ACC112 (cell line): ENCODE data around the gene TULP4.

Experiments
- H2AFZ ChIP-seq: fragments of 200-600 bp; sonication (generic); one replicate; pipeline ENCODE4 v1.6.0; 2017; ENCODE audit warnings: antibody characterized with exemption, low read length; ENCODE audit not compliant: unreplicated experiment
- H3K27ac ChIP-seq: fragments of 200-600 bp; sonication (generic); 2 replicates; pipeline ENCODE4 v1.5.1; 2014; ENCODE audit warnings: low read depth, mild to moderate bottlenecking, antibody characterized with exemption, low read length, moderate library complexity
- H3K27me3 ChIP-seq: fragments of 200-600 bp; sonication (generic); 2 replicates; pipeline ENCODE4 v1.6.1; 2014; ENCODE audit warnings: mild to moderate bottlenecking, antibody characterized with exemption, low read length, moderate library complexity, mixed read lengths; ENCODE audit not compliant: insufficient read depth
- H3K36me3 ChIP-seq: fragments of 200-600 bp; sonication (generic); 2 replicates; pipeline ENCODE4 v1.6.1; 2016; ENCODE audit warnings: mild to moderate bottlenecking, antibody characterized with exemption, low read length, moderate library complexity, mixed read lengths; ENCODE audit not compliant: insufficient read depth
- H3K4me1 ChIP-seq: fragments of 200-600 bp; sonication (generic); one replicate; pipeline ENCODE4 v1.6.1; 2016; ENCODE audit warnings: low read length, mixed read lengths; ENCODE audit not compliant: insufficient read depth, unreplicated experiment, control insufficient read depth
- H3K4me3 ChIP-seq: fragments of 200-600 bp; sonication (generic); 2 replicates; pipeline ENCODE4 v1.5.1; 2014; ENCODE audit warnings: mild to moderate bottlenecking, low read depth, low read length
- H3K79me2 ChIP-seq: fragments of 200-600 bp; sonication (generic); one replicate; pipeline ENCODE4 v1.6.0; 2016; ENCODE audit warnings: low read length; ENCODE audit not compliant: control insufficient read depth, unreplicated experiment, insufficient read depth

Gene TULP4

DNA sequence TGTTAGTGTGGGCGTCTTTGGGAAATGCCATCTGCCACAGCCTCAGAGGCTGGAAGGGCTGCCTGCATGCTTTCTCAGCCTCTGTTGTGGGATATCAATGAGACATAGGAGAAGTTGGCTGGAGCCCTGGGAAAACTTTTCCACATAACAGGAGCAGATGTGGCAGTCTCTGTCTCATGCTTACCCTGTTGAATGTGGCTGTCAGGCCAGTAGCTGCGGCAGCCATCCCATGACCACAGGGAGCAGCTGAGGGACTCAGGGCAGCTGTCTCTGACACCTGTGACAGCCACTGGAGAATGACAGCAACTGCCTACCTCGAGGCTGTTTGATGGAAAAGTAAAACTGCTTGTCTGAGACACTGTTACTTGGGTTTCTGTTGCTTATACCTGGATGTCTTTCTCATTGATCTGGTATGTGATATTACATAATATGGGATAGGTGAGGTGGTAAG lies 64.4 kb downstream of the TULP4 start:
- Histone ChIP-seq H3K4me1 (no peaks in the 10 kb centered on the region), H3K27ac (no peak overlapping the region), H3K36me3 (no peaks in the 10 kb centered on the region), H2AFZ (no peak overlapping the region), H3K27me3 (no peaks in the 10 kb centered on the region), H3K79me2 (no peaks in the 10 kb centered on the region), H3K4me3 (no peak overlapping the region)

DNA sequence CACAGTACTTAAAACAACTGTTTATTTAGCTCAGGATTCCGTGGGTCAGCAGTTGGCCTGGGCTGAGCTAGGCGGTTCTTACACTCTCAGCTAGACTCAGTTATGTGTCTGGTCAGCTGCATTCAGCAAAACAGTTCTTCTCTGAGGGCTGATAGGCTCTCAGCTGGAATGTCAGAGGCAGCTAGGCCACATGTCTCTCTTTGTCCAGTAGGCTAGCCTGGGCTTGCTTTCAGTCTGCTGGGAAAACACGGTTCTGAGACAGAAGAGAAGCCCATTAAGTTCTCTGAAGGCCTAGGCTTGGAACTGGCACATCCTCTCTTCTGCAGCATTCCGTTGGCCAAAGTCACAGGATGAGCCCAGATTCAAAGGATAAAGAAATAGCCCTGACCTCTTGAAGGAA lies 65.6 kb downstream of the TULP4 start:
- Histone ChIP-seq H3K36me3 (no peaks in the 10 kb centered on the region), H3K4me3 (no peak overlapping the region), H3K4me1 (no peaks in the 10 kb centered on the region), H3K79me2 (no peaks in the 10 kb centered on the region), H3K27me3 (no peaks in the 10 kb centered on the region), H3K27ac (no peak overlapping the region), H2AFZ (no peak overlapping the region)

DNA sequence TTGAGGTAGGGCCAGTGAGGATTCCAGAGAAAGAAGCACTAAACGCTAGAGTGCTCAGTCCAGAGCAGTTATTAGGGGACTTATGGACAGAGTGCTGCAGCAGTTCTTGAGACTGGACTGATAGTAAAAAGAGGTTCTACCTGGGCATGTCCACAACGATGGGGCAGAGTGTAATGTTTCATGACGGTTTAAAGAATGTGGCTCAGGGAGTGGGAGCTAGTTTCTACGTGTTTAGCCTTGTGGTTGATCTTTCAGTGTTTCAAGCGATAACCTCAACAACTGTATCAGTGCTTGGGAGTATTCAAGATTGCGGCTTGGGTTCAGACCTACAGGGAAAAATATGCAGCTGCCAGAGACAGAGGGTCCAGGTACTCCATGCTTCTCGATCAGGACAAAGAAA lies 67.1 kb downstream of the TULP4 start:
- Histone ChIP-seq H3K4me1 (no peaks in the 10 kb centered on the region), H3K27me3 (no peaks in the 10 kb centered on the region), H3K27ac (no peak overlapping the region), H3K79me2 (peaks cover 4% of the 10 kb centered on the region), H3K36me3 (no peaks in the 10 kb centered on the region), H3K4me3 (no peak overlapping the region), H2AFZ (no peak overlapping the region)

- H3K79me2 ChIP-seq: peaks cover 4% of the 10 kb centered on the region
- H3K27ac ChIP-seq: no peak overlapping the region
- no peaks in the 10 kb centered on the region for H3K36me3 ChIP-seq
- H3K4me3 ChIP-seq: no peak overlapping the region
- no peak overlapping the region for H2AFZ ChIP-seq
- H3K4me1 ChIP-seq: no peaks in the 10 kb centered on the region
- H3K27me3 ChIP-seq: no peaks in the 10 kb centered on the region
Observed at GRCh38 chr6:158381214-158381613, 68.9 kb downstream of the TULP4 start.

DNA sequence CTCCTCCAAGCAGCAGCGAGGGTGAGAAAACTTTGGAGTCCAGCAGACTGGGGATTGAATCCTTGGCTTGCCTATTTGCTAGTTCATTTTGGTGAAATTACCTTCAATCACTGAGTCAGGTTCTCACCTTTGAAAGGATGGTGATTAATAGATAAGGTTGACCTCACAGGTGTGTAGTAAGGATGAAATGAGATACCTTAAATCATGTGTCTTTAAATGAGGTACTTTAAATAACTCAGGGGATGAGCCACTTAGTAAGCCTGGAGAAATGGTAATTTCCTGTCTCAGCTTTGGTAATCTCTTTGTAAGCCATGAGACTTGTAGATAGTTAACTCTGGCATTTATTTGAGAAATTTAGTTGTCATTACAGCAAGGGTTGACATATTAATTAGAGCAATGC lies 70.2 kb downstream of the TULP4 start:
- Histone ChIP-seq H3K4me1 (no peaks in the 10 kb centered on the region), H3K4me3 (no peak overlapping the region), H3K79me2 (peaks cover 4% of the 10 kb centered on the region), H3K27me3 (no peaks in the 10 kb centered on the region), H3K27ac (no peak overlapping the region), H3K36me3 (no peaks in the 10 kb centered on the region), H2AFZ (no peak overlapping the region)

- no peak overlapping the region for H2AFZ ChIP-seq
- H3K27ac ChIP-seq: no peak overlapping the region
- H3K4me3 ChIP-seq: no peak overlapping the region
- no peaks in the 10 kb centered on the region for H3K4me1 ChIP-seq
- H3K79me2 ChIP-seq: peaks cover 4% of the 10 kb centered on the region
- H3K27me3 ChIP-seq: no peaks in the 10 kb centered on the region
- no peaks in the 10 kb centered on the region for H3K36me3 ChIP-seq
Observed at GRCh38 chr6:158383057-158383456, 70.8 kb downstream of the TULP4 start.

GRCh38 chr6:158383542-158383941 lies 71.3 kb downstream of the TULP4 start:
- no peaks in the 10 kb centered on the region for H3K4me1 ChIP-seq
- H2AFZ ChIP-seq: no peak overlapping the region
- no peak overlapping the region for H3K4me3 ChIP-seq
- peaks cover 4% of the 10 kb centered on the region for H3K79me2 ChIP-seq
- no peak overlapping the region for H3K27ac ChIP-seq
- no peaks in the 10 kb centered on the region for H3K36me3 ChIP-seq
- H3K27me3 ChIP-seq: no peaks in the 10 kb centered on the region

GRCh38 chr6:158384671-158385110 lies 72.4 kb downstream of the TULP4 start:
- no peak overlapping the region for H3K4me3 ChIP-seq
- H3K27ac ChIP-seq: no peak overlapping the region
- H2AFZ ChIP-seq: no peak overlapping the region
- no peaks in the 10 kb centered on the region for H3K36me3 ChIP-seq
- peaks cover 4% of the 10 kb centered on the region for H3K79me2 ChIP-seq
- no peaks in the 10 kb centered on the region for H3K27me3 ChIP-seq
- H3K4me1 ChIP-seq: peaks cover 10% of the 10 kb centered on the region

GRCh38 chr6:158387036-158387435 lies 74.8 kb downstream of the TULP4 start:
- peaks cover 15% of the 10 kb centered on the region for H3K4me1 ChIP-seq
- H3K4me3 ChIP-seq: no peak overlapping the region
- H3K27me3 ChIP-seq: no peaks in the 10 kb centered on the region
- H3K36me3 ChIP-seq: no peaks in the 10 kb centered on the region; the same call in 1 of the 2 replicates
- H2AFZ ChIP-seq: no peak overlapping the region
- peaks cover 8% of the 10 kb centered on the region for H3K79me2 ChIP-seq
- no peak overlapping the region for H3K27ac ChIP-seq

- Histone ChIP-seq H2AFZ (no peak overlapping the region), H3K79me2 (peaks cover 8% of the 10 kb centered on the region), H3K27ac (no peak overlapping the region), H3K36me3 (no peaks in the 10 kb centered on the region; the same call in 1 of the 2 replicates), H3K4me1 (peaks cover 15% of the 10 kb centered on the region), H3K4me3 (no peak overlapping the region), H3K27me3 (no peaks in the 10 kb centered on the region)
Observed at GRCh38 chr6:158387578-158387977, 75.3 kb downstream of the TULP4 start.

GRCh38 chr6:158388727-158389126 lies 76.5 kb downstream of the TULP4 start:
- H3K36me3 ChIP-seq: peaks cover 3% of the 10 kb centered on the region; the same call in 1 of the 2 replicates
- H2AFZ ChIP-seq: no peak overlapping the region
- no peaks in the 10 kb centered on the region for H3K27me3 ChIP-seq
- H3K4me3 ChIP-seq: no peak overlapping the region
- H3K4me1 ChIP-seq: peaks cover 15% of the 10 kb centered on the region
- no peak overlapping the region for H3K27ac ChIP-seq
- H3K79me2 ChIP-seq: peaks cover 4% of the 10 kb centered on the region
